ENCODE data around the gene IL1RAPL1. TPM values are rescaled to one million over a fixed set of nuclear protein-coding genes. Genes with fewer than 3 reads are reported as not detected.

Gene IL1RAPL1
- total RNA-seq, 2 donors from 2014 or later, result 0.66 to 1.1 TPM

DNA sequence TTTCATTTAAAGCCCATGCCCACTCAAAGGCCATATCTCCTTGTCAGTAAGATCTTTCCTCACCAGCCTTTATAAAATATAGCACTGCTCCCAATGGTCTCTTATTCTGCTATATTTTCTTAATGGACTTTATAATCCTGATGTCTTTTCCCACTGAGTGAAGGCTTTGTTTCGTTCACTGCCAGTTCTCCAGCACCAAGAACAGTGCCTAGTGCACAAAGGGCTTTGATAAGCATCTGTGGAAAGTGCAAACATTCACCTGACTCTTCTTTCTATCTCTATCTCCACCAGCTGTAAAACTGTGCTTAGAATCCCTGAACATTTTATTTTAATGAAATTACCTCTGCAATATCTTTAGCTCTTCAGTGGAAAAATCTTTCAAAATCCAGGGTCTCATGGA, 1054.2 kb downstream of the IL1RAPL1 start:
- Histone ChIP-seq H3K27me3 (ENCODE audit: control insufficient read depth, insufficient read depth, low read length, poor library complexity, severe bottlenecking) (no peaks in the 10 kb centered on the region), H3K4me1 (ENCODE audit: control insufficient read depth, insufficient read depth, low read length) (no peaks in the 10 kb centered on the region), H3K9me3 (ENCODE audit: control insufficient read depth, low read length) (no peaks in the 10 kb centered on the region), H3K27ac (ENCODE audit: low read depth, low read length) (no peak overlapping the region), H3K4me3 (ENCODE audit: low read length) (no peak overlapping the region), H3K36me3 (ENCODE audit: control insufficient read depth, insufficient read depth, low read length) (no peaks in the 10 kb centered on the region), H3K9ac (ENCODE audit: extremely low read depth, low read length, poor library complexity, severe bottlenecking) (no peak overlapping the region)
- TF ChIP-seq, protein P1, sequence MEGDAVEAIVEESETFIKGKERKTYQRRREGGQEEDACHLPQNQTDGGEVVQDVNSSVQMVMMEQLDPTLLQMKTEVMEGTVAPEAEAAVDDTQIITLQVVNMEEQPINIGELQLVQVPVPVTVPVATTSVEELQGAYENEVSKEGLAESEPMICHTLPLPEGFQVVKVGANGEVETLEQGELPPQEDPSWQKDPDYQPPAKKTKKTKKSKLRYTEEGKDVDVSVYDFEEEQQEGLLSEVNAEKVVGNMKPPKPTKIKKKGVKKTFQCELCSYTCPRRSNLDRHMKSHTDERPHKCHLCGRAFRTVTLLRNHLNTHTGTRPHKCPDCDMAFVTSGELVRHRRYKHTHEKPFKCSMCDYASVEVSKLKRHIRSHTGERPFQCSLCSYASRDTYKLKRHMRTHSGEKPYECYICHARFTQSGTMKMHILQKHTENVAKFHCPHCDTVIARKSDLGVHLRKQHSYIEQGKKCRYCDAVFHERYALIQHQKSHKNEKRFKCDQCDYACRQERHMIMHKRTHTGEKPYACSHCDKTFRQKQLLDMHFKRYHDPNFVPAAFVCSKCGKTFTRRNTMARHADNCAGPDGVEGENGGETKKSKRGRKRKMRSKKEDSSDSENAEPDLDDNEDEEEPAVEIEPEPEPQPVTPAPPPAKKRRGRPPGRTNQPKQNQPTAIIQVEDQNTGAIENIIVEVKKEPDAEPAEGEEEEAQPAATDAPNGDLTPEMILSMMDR (conservative IDR thresholded peaks at IDR 0.05), result no peak
- DNase-seq, result no peak
- Mint-ChIP-seq H3K27me3 (ENCODE audit: insufficient read depth) (no peaks in the 10 kb centered on the region), H3K27ac (no peak overlapping the region), H3K9me3 (peaks cover 4% of the 10 kb centered on the region), H3K4me3 (no peak overlapping the region), H3K36me3 (ENCODE audit: low read depth) (no peaks in the 10 kb centered on the region), H3K4me1 (no peaks in the 10 kb centered on the region)
- 83 to 93% methylated on average over 1 of the region's 1 CpG for WGBS, 2 experiments (ENCODE audit: insufficient coverage in 1 of 2, insufficient read length in 1 of 2)

DNA sequence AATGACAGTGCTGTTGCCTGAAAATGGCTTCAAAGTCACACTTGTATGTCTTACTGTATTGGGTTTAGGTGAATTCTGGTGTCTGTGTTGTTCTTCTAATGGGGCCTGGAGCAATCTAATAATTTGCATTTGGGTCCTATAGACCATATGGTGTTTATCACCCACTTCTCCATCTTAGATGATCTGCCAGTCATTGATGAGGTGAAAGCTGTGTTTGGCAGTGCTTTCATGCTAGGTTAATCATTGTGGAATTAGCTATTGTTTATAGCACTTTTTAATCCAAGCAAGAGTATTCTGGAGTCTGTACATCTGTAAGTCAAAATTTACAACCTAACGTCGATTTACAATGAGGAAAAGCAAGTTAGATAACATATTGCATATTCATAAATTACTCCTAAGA, 1055.9 kb downstream of the IL1RAPL1 start:
- whole genome bisulfite sequencing, 2 experiments (ENCODE audit: insufficient coverage in 1 of 2, insufficient read length in 1 of 2), result no CpG with 5 or more reads among the region's 2 CpGs
- Histone ChIP-seq H3K27me3 (ENCODE audit: control insufficient read depth, insufficient read depth, low read length, poor library complexity, severe bottlenecking) (no peaks in the 10 kb centered on the region), H3K9me3 (ENCODE audit: control insufficient read depth, low read length) (no peaks in the 10 kb centered on the region), H3K36me3 (ENCODE audit: control insufficient read depth, insufficient read depth, low read length) (no peaks in the 10 kb centered on the region), H3K9ac (ENCODE audit: extremely low read depth, low read length, poor library complexity, severe bottlenecking) (no peak overlapping the region), H3K27ac (ENCODE audit: low read depth, low read length) (no peak overlapping the region), H3K4me3 (ENCODE audit: low read length) (no peak overlapping the region), H3K4me1 (ENCODE audit: control insufficient read depth, insufficient read depth, low read length) (no peaks in the 10 kb centered on the region)
- DNase-seq, result no peak
- no peak overlapping the region for H3K4me3 Mint-ChIP-seq
- H3K4me1 Mint-ChIP-seq, result no peaks in the 10 kb centered on the region
- H3K27ac Mint-ChIP-seq, result no peak overlapping the region
- TF ChIP-seq, protein P1 (conservative IDR thresholded peaks at IDR 0.05), result no peak
- H3K27me3 Mint-ChIP-seq (ENCODE audit: insufficient read depth), result no peaks in the 10 kb centered on the region
- H3K36me3 Mint-ChIP-seq (ENCODE audit: low read depth), result no peaks in the 10 kb centered on the region
- peaks cover 4% of the 10 kb centered on the region for H3K9me3 Mint-ChIP-seq

- Mint-ChIP-seq H3K4me1 (no peaks in the 10 kb centered on the region), H3K27me3 (ENCODE audit: insufficient read depth) (no peaks in the 10 kb centered on the region), H3K4me3 (no peak overlapping the region), H3K36me3 (ENCODE audit: low read depth) (no peaks in the 10 kb centered on the region), H3K9me3 (peaks cover 4% of the 10 kb centered on the region), H3K27ac (no peak overlapping the region)
- no peak for DNase-seq
- Histone ChIP-seq H3K27ac (ENCODE audit: low read depth, low read length) (no peak overlapping the region), H3K4me1 (ENCODE audit: control insufficient read depth, insufficient read depth, low read length) (no peaks in the 10 kb centered on the region), H3K27me3 (ENCODE audit: control insufficient read depth, insufficient read depth, low read length, poor library complexity, severe bottlenecking) (no peaks in the 10 kb centered on the region), H3K4me3 (ENCODE audit: low read length) (no peak overlapping the region), H3K36me3 (ENCODE audit: control insufficient read depth, insufficient read depth, low read length) (no peaks in the 10 kb centered on the region), H3K9ac (ENCODE audit: extremely low read depth, low read length, poor library complexity, severe bottlenecking) (no peak overlapping the region), H3K9me3 (ENCODE audit: control insufficient read depth, low read length) (no peaks in the 10 kb centered on the region)
- WGBS, 2 experiments (ENCODE audit: insufficient coverage in 1 of 2, insufficient read length in 1 of 2), result 86% methylated on average over 1 of the region's 1 CpG; no CpG with 5 or more reads in 1 of the 2 experiments
- TF ChIP-seq, protein P1 (conservative IDR thresholded peaks at IDR 0.05), result no peak
Observed at GRCh38 chrX:29648161-29648560, 1060.9 kb downstream of the IL1RAPL1 start.
